ENCODE data around the gene INPPL1. TPM values are rescaled to one million over a fixed set of nuclear protein-coding genes. Genes with fewer than 3 reads are reported as not detected.
A peak's percentile ranks its signal among the peaks of the same experiment; 100 is the strongest.

INPPL1 gene
- total and polyA plus RNA-seq, 2 of the 13 experiments (the other 11 are each of a cell fraction or from before 2014, with no cell fraction given): 29.1 to 66.9 TPM

DNA sequence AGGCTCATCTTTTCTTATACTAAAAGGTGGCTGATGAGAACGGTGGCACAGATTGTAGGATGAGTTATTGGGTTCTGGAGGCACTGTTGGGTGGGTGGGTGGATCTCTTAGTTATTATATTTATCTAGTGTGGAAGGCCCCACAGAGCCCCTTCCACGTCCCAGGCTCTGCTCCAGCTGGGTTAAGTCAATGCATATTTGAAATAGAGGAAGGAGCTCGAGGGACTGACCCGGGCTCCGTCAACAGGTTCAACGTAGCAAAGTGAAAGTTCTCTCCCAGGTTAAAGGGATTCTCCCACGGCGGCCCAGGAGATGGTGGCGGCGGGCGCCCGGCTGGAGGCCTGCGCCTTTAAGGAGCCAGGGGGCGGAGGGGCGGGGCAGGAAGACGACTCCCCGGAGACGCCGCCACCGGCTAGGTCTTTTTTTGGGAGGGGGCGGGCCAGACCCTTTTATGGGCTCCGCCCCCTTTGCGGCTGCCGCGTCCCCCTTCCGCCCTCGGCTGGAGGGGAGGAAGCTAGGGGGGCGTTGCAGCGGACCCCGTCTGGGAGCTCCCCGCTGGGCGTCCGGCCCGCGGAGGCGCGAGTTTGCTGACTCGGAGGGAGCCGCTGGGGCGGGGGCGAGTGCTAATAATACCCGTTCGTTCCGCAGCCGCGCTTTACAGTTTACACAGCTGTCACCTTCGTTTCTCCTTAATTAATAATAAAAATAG, 1.5 kb upstream of the INPPL1 start (continued):
- TF ChIP-seq GMEB1 (CRISPR knock-in tag; IDR thresholded peaks at IDR 0.05; ENCODE audit: borderline replicate concordance) (peak; percentile 41; the same call in 1 of the 2 replicates), ZNF737 (CRISPR knock-in tag; IDR thresholded peaks at IDR 0.05; ENCODE audit: borderline replicate concordance) (no peak), ZNF451 (CRISPR knock-in tag; IDR thresholded peaks at IDR 0.05) (no peak), BHLHE40 (IDR thresholded peaks at IDR 0.05; ENCODE audit: low read length) (no peak), HOXD1 (CRISPR knock-in tag; IDR thresholded peaks at IDR 0.05) (no peak), ZSCAN20 (CRISPR knock-in tag; IDR thresholded peaks at IDR 0.05; ENCODE audit: borderline replicate concordance) (peak; percentile 23; the same call in 1 of the 2 replicates), ZNF431 (CRISPR knock-in tag; IDR thresholded peaks at IDR 0.05; ENCODE audit: borderline replicate concordance, low read depth) (no peak), DPF2 (CRISPR knock-in tag; IDR thresholded peaks at IDR 0.05; ENCODE audit: borderline replicate concordance, low read depth) (no peak), ATF5 (CRISPR knock-in tag; IDR thresholded peaks at IDR 0.05; ENCODE audit: low read depth) (no peak), ZMAT5 (CRISPR knock-in tag; IDR thresholded peaks at IDR 0.05; ENCODE audit: borderline replicate concordance, low read depth) (no peak), MNT (IDR thresholded peaks at IDR 0.05) (no peak), STAG1 (CRISPR knock-in tag; IDR thresholded peaks at IDR 0.05) (no peak)
- TF ChIP-seq, protein P1, sequence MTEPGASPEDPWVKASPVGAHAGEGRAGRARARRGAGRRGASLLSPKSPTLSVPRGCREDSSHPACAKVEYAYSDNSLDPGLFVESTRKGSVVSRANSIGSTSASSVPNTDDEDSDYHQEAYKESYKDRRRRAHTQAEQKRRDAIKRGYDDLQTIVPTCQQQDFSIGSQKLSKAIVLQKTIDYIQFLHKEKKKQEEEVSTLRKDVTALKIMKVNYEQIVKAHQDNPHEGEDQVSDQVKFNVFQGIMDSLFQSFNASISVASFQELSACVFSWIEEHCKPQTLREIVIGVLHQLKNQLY (CRISPR knock-in tag; IDR thresholded peaks at IDR 0.05): no peak
- TF ChIP-seq, protein P2, sequence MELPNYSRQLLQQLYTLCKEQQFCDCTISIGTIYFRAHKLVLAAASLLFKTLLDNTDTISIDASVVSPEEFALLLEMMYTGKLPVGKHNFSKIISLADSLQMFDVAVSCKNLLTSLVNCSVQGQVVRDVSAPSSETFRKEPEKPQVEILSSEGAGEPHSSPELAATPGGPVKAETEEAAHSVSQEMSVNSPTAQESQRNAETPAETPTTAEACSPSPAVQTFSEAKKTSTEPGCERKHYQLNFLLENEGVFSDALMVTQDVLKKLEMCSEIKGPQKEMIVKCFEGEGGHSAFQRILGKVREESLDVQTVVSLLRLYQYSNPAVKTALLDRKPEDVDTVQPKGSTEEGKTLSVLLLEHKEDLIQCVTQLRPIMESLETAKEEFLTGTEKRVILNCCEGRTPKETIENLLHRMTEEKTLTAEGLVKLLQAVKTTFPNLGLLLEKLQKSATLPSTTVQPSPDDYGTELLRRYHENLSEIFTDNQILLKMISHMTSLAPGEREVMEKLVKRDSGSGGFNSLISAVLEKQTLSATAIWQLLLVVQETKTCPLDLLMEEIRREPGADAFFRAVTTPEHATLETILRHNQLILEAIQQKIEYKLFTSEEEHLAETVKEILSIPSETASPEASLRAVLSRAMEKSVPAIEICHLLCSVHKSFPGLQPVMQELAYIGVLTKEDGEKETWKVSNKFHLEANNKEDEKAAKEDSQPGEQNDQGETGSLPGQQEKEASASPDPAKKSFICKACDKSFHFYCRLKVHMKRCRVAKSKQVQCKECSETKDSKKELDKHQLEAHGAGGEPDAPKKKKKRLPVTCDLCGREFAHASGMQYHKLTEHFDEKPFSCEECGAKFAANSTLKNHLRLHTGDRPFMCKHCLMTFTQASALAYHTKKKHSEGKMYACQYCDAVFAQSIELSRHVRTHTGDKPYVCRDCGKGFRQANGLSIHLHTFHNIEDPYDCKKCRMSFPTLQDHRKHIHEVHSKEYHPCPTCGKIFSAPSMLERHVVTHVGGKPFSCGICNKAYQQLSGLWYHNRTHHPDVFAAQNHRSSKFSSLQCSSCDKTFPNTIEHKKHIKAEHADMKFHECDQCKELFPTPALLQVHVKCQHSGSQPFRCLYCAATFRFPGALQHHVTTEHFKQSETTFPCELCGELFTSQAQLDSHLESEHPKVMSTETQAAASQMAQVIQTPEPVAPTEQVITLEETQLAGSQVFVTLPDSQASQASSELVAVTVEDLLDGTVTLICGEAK (IDR thresholded peaks at IDR 0.05): no peak
- TF ChIP-seq, protein P2 (CRISPR knock-in tag; IDR thresholded peaks at IDR 0.05): no peak
